Lower leg skin (tissue), 3 donors: Measurements from ENCODE around the gene WDR62.

Experiments
- POLR2A ChIP-seq, 2 donors: fragments of 450-650 bp; IDR thresholded peaks; one replicate each; pipeline ENCODE4 v1.6.1; 2016 to 2017; ENCODE audit warnings: antibody characterized with exemption in 2 of 2, mild to moderate bottlenecking in 1 of 2, moderate library complexity in 1 of 2
- TF ChIP-seq, protein P1 (sequence below), 3 donors: fragments of 450-650 bp; IDR thresholded peaks; one replicate each; pipeline ENCODE4 v1.5.1; 2016; ENCODE audit warnings: antibody characterized with exemption in 3 of 3, mild to moderate bottlenecking in 3 of 3, moderate library complexity in 2 of 3

DNA sequence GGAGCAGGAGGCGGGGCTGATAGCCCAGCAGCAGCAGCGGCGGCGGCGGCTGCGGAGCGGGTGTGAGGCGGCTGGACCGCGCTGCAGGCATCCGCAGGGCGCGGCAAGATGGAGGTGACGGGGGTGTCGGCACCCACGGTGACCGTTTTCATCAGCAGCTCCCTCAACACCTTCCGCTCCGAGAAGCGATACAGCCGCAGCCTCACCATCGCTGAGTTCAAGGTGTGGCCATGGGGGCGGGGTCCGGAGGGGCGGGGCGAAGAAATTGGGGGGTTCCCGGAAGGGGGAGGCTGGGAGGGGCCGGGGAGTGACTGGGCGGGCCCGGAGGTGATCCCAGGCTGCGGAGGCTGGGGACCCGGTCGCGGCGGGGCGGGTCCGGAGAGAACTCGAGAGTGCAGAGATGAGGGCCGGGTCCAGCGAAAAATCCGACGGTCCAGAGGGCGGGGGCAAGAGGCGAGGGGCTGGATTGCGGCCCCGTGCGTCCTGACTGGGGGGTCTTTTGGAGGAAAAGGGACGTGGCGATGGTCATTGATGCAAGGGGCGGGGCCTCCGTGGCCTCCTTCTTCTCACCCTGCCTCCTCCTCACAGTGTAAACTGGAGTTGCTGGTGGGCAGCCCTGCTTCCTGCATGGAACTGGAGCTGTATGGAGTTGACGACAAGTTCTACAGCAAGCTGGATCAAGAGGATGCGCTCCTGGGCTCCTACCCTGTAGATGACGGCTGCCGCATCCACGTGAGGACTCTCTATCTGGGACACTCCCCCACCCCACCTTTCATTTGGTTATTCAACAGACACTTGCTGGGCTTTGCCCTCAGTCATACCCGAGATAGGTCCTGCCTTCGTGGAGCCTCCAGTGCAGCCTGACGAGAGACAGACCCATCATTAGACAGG, 61.0 kb downstream of the WDR62 start, which contains the start of gene TBCB:
- TF ChIP-seq, protein P1, sequence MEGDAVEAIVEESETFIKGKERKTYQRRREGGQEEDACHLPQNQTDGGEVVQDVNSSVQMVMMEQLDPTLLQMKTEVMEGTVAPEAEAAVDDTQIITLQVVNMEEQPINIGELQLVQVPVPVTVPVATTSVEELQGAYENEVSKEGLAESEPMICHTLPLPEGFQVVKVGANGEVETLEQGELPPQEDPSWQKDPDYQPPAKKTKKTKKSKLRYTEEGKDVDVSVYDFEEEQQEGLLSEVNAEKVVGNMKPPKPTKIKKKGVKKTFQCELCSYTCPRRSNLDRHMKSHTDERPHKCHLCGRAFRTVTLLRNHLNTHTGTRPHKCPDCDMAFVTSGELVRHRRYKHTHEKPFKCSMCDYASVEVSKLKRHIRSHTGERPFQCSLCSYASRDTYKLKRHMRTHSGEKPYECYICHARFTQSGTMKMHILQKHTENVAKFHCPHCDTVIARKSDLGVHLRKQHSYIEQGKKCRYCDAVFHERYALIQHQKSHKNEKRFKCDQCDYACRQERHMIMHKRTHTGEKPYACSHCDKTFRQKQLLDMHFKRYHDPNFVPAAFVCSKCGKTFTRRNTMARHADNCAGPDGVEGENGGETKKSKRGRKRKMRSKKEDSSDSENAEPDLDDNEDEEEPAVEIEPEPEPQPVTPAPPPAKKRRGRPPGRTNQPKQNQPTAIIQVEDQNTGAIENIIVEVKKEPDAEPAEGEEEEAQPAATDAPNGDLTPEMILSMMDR (IDR thresholded peaks at IDR 0.05): no peak
- no peak for TF ChIP-seq POLR2A (IDR thresholded peaks at IDR 0.05)
